Inflammatory macrophage (primary cell): ENCODE results near the gene NSG1.
"Not testable (repeated sequence)": the region's sequence is repeated elsewhere in the genome, so short reads cannot be mapped to it uniquely, and the experiment has no call there.

Experiments used
- DNase-seq, 2 donors: peaks; one replicate each; pipeline ENCODE4 v3.0.0-alpha.2; 2020 to 2022
- total RNA-seq, 18 experiments: gene quantifications; one replicate each; lab custom pipeline; 2026; ENCODE audit warnings: mixed read lengths in 6 of 18, inconsistent platforms in 2 of 18; lab: John Stamatoyannopoulos, UW

The NSG1 gene, protein sequence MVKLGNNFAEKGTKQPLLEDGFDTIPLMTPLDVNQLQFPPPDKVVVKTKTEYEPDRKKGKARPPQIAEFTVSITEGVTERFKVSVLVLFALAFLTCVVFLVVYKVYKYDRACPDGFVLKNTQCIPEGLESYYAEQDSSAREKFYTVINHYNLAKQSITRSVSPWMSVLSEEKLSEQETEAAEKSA
- 0 to 0.18 (median 0) reads per million in 18 experiments for total RNA-seq

DNA sequence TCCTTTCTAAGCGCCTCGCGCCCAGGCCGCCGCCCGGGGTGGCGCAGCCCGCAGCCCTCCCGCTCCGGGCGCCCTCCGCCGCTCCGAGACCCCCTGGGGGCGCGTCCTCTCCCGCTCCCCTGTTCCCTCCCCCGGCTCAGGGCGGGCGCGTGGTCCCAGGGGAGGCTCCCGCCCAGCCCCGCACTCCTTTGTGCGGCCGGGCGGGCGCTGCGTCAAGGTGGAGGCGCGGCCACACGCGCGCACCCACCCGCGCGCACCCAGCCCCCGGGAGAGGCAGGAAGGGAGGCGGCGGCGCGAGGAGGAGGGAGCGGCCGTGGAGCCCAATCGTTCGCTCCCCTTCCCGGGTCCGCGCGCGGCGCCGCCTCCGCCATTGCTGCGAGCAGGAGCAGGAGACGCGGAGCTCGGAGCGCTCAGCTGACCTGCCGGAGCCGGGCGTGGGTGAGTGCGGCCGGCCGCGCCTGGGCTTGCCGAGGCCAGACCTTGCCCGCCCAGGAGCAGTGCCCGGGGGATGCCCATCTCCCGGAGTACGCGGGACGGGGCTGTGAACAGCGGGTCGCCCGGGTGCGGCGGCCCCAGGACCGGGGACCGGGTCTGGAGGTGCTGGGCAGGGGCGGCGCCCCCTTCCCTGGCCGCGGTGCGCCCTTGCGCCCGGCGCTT lies at the start of gene NSG1:
TSS of gene NSG1 (plus strand) at position 367 of the 657 bp plus-strand sequence. CDS start 528 bp downstream, outside the sequence.
- DNase-seq: no peak

DNA sequence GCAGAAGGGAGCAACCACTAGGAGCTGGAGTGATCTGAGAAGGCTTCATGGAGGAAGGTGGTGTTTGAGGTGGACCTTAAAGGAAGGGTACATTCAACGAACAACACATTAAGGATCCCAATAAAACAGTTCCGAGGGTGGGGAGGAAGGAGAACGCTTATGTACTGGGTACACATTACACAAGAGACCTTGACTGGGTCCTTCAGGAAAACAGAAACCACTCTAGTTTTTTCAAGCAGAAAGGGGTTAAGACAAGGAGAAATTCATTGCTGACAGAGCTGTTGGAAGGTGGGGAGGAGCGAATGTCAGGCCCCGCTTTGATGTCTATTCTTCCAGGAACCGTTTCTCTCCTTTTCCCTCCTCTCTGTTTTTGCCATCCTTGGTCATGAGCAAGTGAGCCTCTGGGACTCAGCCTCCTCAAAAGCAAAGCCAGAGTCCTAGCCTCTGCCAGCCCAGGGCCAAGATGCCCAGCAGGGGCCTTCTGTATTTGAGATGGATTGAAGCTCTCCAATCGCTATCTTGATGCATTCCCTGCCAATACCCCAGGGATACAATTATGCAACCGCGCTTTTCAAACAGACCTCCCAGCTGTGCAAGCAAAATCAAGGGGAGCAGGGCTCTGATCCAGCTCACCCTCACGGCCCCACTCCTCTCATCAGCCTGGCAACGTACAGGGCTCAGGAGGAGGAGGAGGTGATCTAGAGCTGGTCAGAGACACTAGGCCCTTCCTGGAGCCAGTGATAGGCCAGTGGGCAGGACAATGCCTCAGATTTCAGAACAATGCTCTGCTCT lies 48.5 kb upstream of the NSG1 start:
- DNase-seq: no peak

DNA sequence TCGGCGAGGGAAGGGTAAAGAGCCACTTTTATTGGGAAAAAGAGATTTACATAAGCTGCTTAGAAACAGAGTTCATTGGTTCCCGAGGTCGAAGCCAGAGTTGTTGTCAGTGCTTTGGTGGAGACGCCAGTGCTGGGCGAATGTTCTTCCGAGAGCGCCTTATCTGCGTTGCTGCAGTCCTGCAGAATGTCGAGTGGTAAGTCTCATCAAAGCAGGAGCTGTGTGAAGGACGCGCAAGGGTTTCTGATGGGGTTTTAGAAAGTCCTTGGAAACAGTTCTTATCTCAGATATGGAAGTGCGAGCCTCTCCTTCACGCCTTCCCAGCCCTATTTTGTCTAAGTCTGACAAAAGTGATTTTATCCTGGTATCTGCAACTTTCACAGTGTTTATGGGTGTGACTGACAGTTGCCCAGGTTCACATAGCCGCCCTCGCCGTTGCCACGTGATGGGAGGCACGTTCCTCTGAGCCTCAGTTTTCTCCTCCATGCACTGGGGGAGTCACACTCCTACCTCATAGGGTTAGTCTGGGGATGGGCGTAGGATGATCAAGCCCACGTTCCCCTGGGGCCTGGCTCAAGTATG lies 47.3 kb upstream of the NSG1 start:
- no peak for DNase-seq

DNA sequence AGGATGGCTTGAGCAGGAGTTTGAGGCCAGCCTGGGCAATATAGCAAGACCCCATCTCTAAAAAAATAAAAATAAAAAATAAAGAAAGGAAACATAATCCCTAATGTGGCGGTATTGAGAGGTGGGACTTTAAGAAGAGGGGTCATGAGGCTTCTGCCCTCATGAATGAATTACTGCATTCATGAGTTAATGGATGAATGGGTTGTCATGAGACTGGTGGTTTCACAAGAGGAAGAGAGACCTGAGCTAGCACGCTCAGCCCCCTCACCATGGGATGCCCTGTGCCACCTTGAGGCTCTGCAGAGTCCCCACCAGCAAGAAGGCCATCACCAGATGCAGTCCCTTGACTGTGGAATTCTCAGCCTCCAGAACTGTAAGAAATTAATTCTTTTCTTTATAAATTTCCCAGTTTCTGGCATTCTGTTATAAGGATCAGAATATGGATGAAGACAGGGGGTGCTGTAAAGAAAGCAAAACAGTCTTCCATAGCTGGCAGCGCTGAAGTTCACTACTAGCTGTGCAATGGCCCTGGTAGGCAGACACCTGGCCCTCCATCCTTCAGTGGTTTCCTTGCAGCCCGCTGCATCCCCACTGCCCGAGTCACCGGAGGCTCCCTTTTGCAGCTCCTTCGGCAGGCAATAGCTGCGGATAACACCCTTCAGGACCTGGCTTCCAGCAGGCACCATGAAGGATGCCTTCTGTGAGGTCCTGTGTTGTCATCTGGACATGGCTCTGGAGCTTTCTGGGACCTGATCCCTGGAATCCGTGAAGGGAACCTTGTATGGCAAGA lies 44.8 kb upstream of the NSG1 start:
- DNase-seq: no peak

DNA sequence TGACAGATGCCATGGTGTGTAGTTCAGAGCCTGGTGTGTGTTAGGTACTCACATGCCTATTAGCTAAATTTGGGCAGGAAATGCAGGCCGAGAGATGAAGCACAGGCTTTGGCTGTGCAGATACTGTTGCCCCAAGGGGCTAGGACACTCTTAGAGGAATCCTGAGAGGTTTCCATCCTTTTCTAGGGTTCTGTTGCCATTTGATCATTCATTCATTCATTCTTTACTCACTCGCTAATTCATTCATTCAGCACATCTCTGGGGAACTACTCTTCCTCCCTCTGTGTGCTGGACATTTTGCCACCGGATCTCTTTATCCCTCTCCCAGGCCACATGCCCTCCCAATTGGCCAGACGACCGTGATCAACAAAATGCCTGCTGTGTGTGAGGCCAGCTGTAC lies 43.9 kb upstream of the NSG1 start:
- no peak for DNase-seq

DNA sequence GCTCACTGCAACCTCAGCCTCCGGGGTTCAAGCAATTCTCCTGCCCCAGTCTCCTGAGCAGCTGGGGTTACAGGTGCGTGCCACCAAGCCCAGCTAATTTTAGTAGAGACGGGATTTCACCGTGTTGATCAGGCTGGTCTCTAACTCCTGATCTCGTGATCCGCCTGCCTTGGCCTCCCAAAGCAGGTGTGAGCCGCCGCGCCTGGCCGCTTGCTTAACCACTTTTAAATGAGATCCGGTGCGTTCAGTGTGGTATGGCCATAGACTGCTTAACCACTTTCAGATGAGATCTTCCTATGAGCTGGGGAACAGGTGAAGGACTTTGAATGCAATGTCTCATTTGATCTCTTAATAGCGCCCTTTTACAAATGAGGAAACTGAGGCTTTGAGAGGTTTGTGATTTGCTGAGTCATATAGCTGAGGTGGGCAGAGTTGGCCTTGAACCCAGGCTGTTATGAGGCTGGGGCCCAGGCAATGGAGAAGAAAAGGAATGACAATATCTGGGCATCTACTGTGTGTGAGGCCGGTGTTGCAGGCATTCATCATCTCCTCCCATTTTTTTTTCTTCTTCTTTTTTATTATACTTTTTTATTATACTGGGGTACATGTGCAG lies 41.9 kb upstream of the NSG1 start:
- no peak for DNase-seq

DNA sequence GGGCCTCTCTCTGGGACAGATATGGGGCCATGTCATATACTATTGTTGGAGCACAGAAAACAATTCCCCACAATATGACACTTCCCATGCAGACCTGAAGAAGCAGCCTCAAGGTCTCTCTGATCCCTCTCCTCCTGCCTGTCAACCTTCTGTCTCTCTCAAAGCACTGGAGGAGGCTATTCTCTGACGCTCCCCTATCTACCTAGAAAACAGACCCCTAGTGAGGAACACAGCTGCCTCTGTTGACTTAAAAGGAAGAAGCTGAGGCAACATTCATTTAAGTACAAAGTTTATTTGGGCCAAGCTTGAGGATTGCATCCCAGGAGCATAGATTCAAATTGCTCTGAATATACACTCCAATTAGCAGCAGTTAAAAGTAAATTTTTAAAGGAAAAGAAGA lies 39.3 kb upstream of the NSG1 start:
- DNase-seq: no peak

DNA sequence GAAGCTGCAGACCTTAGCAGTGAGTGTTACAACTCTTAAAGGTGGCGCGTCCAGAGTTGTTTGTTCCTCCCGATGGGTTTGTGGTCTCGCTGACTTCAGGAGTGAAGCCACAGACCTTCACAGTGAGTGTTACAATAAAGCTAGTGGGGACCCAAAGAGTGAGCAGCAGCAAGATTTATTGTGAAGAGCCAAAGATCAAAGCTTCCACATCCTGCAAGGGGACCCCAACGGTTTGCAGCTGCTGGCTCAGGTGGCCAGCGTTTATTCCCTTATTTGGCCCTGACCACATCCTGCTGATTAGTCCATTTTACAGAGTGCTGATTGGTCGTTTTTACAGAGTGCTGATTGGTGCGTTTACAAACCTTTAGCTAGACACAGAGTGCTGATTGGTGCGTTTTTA lies 38.3 kb upstream of the NSG1 start:
- not testable (repeated sequence) for DNase-seq

DNA sequence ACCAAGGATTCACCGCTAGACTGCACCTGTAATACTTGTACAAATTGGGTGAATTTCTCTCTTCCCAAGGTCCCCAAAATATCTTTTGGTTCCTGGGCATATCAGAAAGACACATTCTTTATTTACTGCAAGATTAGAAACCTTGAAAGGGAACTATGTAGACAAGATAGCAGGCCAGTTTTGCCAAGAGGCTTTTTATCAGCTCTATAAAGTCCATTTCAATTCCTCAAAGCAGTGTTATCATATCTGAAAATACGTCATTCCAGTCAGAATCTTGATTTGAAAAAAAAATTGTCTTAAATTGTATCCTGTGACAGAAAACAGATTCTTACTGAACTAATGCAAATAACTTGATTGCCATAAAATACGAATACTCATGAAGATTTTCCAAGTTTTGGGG lies 37.0 kb upstream of the NSG1 start:
- DNase-seq: no peak

DNA sequence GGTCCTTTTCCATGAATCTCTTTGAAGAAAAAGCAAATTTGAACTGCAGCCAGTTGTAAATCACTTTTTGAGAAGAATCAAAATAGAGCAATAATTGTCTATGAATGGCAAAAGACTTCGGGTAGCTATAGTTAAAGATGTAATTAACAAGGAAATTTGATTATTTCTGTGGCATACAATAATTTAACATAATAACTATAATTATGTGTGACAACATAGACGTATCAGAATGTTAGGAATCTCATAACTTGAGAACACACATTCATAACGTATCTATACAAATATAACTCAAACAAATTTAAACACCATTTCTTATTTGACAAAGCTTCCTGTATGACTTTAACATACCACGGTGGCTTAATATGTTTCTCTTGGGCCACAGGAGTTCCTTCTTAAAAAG lies 36.0 kb upstream of the NSG1 start:
- no peak for DNase-seq

DNA sequence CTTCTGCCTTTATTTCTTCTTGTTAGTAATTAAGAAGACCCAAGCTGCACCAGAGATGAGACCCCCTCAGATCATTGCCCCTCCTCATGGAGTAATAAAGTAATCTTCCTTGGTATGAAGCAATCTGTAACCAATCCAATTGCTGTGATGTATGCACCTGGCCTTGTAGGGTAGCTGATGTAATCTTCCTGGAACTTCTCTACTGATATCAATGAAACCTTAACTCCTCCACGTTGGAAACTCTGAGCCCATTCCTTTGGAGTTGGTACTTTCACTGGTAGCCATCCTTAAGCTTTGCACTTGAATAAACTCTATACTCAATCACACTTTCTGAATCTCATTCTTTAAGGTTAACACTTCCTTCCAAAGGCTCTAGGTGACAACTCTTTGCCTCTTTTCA lies 31.6 kb upstream of the NSG1 start:
- DNase-seq: no peak

DNA sequence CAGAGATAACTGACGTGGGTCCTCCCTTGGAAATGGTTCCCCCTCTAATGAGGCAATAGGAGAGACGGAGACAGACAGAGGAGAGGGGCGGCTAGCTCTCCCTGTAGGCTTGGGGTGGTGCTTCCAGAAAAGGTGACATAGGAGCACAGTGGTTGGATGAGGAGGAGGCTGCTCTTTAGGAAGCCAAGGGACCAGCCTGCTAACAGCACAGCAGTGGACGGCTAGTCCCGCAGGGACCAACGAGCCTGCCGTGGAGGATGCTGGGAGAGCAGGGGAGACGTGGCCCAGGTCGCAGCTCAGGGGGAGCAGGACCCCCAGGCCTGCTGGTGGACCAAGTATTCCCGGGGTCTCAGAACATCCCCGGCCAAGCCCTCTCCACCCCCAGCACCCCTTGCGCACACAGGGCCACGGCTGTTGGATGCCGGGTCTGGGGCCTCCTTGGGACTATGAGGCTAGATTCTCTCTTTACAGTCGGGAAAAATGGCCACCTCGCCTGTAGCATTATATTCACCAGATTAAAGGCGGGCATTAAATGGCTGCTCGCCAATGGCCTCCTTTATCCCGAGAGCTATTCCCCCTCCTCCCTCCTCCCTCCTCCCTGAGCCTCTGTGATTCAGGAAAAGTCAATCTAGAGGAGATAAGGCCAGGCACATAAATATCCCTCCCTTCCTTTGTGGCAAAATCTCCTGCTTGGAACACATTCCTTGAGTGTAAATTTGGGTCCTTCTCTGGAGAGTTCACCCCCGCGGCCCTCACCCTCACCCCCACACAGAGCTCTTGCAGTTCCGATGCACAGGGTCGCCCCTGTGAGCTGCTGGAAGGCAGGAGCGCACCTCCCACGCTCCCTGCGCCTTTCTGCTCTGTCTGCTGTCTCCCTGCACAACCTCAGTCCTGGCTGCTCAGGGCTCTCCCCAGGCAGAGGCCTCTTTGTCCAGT lies 30.5 kb upstream of the NSG1 start:
- DNase-seq: no peak

DNA sequence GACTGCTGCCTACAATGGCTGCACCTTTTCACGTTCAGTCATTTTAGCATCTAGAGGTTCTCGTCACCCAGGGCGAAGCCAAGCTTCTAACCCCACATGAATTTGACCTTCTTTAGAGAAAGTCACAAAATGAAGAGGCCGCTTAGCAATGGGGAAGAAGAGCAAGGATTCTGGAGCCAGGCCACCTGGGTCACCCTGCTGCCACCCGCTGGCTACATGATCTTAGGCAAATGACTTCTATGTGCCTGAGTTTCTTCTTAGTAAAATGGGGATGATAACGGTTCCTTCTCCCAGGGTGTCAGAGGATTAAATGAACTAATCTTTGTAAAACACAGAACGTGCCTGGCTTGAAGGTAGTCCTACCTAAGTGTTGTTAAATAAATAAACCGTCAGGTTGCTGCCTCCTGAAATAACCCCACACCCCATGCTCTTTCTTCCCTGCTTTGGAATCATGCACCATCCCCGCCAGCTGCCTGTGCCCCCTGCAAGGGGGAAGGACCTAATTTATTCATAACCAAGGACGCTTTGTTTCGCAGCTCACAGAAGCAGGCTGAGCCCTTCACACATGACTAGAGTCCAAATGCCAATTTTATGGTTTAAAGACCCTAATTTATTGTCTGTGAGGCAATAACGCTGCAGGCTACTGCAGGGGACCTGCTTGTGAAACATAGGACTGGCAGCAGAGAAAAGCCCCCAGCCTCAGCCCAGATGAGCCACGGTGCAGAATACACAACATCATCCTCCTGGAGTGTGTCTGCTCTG lies 28.6 kb upstream of the NSG1 start:
- no peak for DNase-seq

DNA sequence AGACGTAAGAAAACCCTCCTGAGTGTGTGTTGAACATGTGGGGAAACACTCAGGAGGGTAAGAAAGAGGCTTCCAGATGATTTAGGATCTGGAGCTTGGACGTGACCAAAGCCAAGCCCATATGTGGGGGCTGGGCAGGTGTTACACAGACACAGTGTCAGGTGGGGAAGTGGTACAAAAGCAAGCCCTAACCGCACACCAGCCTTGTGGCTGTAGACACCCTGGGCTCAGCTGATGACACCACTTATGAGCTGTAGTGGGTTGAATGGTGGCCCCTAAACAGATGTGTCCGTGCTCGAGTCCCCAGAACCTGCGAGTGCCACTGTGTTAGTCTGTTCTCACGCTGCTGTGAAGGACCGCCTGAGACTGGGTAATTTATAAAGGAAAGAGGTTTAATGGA lies 25.0 kb upstream of the NSG1 start:
- DNase-seq: no peak

DNA sequence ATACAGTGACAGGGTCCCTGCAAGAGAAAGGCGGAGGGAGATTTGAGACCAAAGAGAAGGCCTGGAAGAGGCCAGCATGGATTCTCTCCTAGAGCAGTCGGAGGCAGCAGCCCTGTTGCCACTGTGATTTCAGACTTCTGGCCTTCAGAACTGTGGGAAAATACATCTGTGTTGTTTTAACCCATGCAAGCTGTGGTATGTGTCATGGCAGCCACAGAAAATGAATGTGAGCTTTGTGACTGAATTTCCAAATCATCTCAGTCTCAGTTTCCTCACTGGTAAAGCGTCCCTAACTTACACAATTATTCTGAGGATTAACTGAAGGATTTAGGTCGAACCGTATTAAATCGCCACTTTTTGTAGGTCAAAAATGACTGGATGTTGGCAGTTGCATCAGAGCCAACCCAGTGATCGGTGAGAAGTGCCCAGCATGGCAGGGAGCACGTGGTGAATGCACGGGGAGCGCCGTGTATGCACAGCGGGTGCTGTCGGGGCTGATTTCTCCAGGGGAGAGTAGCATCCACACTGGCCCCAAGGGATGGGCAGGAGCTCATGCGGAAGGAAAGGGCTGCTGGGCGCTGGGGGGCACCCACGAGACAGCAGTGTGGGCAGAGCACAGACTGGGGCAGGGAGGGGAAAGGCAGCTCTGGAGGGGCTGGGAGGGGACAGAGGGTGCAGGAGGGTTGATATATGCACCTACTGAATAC lies 23.8 kb upstream of the NSG1 start:
- no peak for DNase-seq

DNA sequence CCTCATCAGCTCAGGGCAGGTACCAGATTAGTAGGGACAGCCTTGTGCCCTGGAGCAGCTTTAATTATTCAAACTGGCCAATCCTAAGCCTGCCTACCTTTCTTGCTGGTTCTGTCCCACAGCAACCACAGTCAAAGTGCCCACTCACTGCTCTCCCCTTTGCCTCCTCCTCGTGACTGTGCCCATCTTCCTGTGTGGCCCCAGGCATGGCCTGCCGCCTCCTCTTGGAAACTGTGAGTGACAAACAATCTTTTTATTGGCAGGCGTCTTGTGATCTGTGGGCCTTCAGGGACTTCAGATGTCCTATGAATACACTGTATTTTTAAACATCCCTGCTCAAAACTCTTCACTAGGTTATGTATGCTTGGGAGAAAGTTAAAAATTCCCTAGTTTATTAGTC lies 22.8 kb upstream of the NSG1 start:
- DNase-seq: no peak

DNA sequence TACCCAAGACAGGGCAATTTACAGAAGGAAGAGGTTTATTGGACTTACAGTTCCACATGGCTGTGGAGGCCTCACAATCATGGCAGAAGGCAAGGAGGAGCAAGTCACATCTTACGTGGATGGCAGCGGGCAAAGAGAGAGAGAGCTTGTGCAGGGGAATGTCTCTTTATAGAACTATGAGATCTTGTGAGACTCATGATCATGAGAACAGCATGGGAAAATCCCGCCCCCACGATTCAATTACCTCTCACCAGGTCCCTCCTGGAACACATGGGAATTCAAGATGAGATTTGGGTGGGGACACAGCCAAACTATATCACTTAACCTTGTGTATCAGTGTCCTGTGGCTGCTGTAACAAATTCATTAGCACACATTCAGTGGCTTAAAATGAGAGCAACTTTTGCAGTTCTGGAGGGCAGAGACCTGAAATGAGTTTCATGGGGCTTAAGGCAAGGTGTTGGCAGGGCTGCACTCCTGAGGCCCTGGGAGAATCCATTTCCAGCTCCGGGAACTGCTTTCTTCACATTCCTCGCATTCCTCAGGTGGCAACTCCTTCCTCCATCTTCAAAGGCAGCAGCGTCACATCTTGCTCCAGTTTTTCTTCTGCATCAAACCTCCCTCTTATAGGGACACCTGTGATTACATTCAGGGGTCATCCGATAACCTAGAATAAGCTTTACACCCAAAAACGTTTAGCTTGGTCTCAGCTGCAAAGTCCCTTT lies 22.3 kb upstream of the NSG1 start:
- DNase-seq: no peak

DNA sequence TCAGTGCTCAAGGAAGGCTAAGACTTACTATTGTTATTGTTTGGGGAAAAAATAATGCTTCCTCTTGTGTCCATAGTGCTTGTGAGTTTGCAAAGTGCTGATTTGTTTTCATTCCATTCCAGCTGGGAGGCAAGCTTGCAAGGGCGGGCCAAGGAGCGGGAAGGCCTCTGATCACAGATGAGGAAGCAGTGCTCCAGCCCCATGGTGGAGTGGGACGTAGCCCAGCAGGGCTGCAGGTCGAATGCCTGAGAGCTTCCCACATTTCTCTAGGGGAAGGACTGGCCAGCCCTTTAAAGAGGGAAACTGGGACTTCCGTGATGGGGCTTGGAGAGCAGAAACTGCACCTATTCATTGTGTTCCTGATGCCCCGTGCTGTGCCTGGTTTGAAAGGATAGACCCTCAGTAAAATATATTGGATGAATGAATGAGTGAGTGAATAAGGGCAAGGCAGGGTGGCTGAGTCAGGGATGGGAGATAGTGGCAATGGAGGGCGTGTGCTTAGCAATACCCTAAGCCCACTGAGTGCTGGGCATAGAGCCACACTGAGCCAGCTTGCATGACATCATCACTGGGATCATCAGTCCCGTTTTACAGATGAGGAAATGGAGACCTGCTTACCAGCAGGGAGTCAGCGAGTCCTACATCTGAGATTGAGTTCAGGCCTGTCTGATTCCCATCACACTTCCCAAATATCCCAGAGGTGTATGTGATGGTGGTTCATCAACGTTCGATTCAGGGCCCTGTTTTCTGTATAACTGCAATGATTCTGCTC lies 17.9 kb upstream of the NSG1 start:
- no peak for DNase-seq
